ENCODE measurements around the gene SLC18A3. TPM values are rescaled to one million over a fixed set of nuclear protein-coding genes. Genes with fewer than 3 reads are reported as not detected.

The SLC18A3 gene
- total RNA-seq, 1 experiment from 2014 or later = not detected

GRCh38 chr10:49600781-49601400 lies 9.2 kb upstream of the SLC18A3 start:
- Histone ChIP-seq H3K4me1 (ENCODE audit: insufficient read depth, low read length) (peaks cover 4% of the 10 kb centered on the region; the same call in 1 of the 2 replicates), H3K27ac (ENCODE audit: low read length) (no peak overlapping the region), H3K36me3 (ENCODE audit: low read depth, low read length) (no peaks in the 10 kb centered on the region), H3K4me2 (ENCODE audit: low read length) (no peak overlapping the region), H3F3A (ENCODE audit: low read length, unreplicated experiment) (no peaks in the 10 kb centered on the region), H2AFZ (ENCODE audit: low read length) (no peak overlapping the region), H4K20me1 (ENCODE audit: low read length) (no peaks in the 10 kb centered on the region), H3K9ac (ENCODE audit: low read length) (no peak overlapping the region), H3K9me3 (ENCODE audit: low read length) (no peaks in the 10 kb centered on the region), H3K9me2 (replicated peaks; ENCODE audit: low read length) (no peaks in the 10 kb centered on the region), H3K27me3 (ENCODE audit: low read length) (peaks cover 12% of the 10 kb centered on the region; the same call in 1 of the 2 replicates), H3K79me2 (ENCODE audit: low read length) (no peaks in the 10 kb centered on the region), H3K4me3 (ENCODE audit: low read length) (no peak overlapping the region)
- ChIA-PET POLR2A (ENCODE audit: unreplicated experiment) (no interaction called here), CTCF (no interaction called here)
- DNase-seq = no peak
- no TSS peak for BruUV-seq (replicated peaks)
- no peak for ATAC-seq
- TF ChIP-seq EZH2phosphoT487 (IDR thresholded peaks at IDR 0.05; ENCODE audit: borderline replicate concordance, low read length) (no peak), EZH2 (IDR thresholded peaks at IDR 0.05; ENCODE audit: low read length, unreplicated experiment) (no peak), CTCF (conservative IDR thresholded peaks at IDR 0.05; ENCODE audit: low read depth, low read length) (no peak)
- intact Hi-C loops (cut with micrococcal nuclease) = no loop called here

DNA sequence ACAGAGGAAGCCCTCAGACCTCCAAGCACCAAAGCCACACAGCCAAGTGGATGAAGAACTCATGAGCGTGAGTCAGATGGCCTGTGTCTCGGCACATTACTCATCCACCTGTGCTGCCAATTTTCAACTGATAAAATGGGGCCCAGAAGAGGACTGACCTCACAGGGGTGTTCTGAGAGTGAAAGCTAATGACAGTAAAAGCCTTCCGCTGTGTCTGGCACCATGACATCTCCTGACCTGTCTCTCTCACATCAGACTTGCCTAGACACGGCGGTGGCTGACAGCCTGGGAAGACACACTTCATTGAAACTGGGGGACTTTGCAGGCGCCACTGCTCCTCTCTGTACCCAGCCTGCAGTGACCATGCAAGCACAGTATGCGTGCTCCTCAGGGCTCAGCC lies 8.3 kb upstream of the SLC18A3 start:
- no peak overlapping the region for H3K4me3 ChIP-seq (ENCODE audit: low read length)
- ATAC-seq (peak; percentile 79), DNase-seq (peak; percentile 87)
- POLR2A ChIA-PET (ENCODE audit: unreplicated experiment) = no interaction called here
- H3K27me3 ChIP-seq (ENCODE audit: low read length) = peaks cover 12% of the 10 kb centered on the region; the same call in 1 of the 2 replicates
- no TSS peak for BruUV-seq (replicated peaks)
- CTCF ChIA-PET = no interaction called here
- intact Hi-C loops (cut with micrococcal nuclease) = no loop called here
- no peaks in the 10 kb centered on the region for H3F3A ChIP-seq (ENCODE audit: low read length, unreplicated experiment)
- no peak overlapping the region for H2AFZ ChIP-seq (ENCODE audit: low read length)
- no peak overlapping the region for H3K9ac ChIP-seq (ENCODE audit: low read length)
- no peak overlapping the region for H3K27ac ChIP-seq (ENCODE audit: low read length)
- no peaks in the 10 kb centered on the region for H4K20me1 ChIP-seq (ENCODE audit: low read length)
- no peaks in the 10 kb centered on the region for H3K9me2 ChIP-seq (replicated peaks; ENCODE audit: low read length)
- H3K4me2 ChIP-seq (ENCODE audit: low read length) = no peak overlapping the region
- H3K36me3 ChIP-seq (ENCODE audit: low read depth, low read length) = no peaks in the 10 kb centered on the region
- no peaks in the 10 kb centered on the region for H3K79me2 ChIP-seq (ENCODE audit: low read length)
- H3K9me3 ChIP-seq (ENCODE audit: low read length) = no peaks in the 10 kb centered on the region
- TF ChIP-seq EZH2phosphoT487 (IDR thresholded peaks at IDR 0.05; ENCODE audit: borderline replicate concordance, low read length) (no peak), EZH2 (IDR thresholded peaks at IDR 0.05; ENCODE audit: low read length, unreplicated experiment) (no peak), CTCF (conservative IDR thresholded peaks at IDR 0.05; ENCODE audit: low read depth, low read length) (no peak)
- H3K4me1 ChIP-seq (ENCODE audit: insufficient read depth, low read length) = peaks cover 4% of the 10 kb centered on the region; the same call in 1 of the 2 replicates

GRCh38 chr10:49602380-49603023 lies 7.6 kb upstream of the SLC18A3 start:
- ATAC-seq = no peak
- intact Hi-C loops (cut with micrococcal nuclease) = no loop called here
- no TSS peak for BruUV-seq (replicated peaks)
- no peaks in the 10 kb centered on the region for H3K9me2 ChIP-seq (replicated peaks; ENCODE audit: low read length)
- H3K4me3 ChIP-seq (ENCODE audit: low read length) = no peak overlapping the region
- no peak overlapping the region for H3K9ac ChIP-seq (ENCODE audit: low read length)
- no peaks in the 10 kb centered on the region for H3K79me2 ChIP-seq (ENCODE audit: low read length)
- peaks cover 16% of the 10 kb centered on the region; the same call in 1 of the 2 replicates for H3K27me3 ChIP-seq (ENCODE audit: low read length)
- H2AFZ ChIP-seq (ENCODE audit: low read length) = no peak overlapping the region
- H3F3A ChIP-seq (ENCODE audit: low read length, unreplicated experiment) = no peaks in the 10 kb centered on the region
- no peaks in the 10 kb centered on the region for H3K36me3 ChIP-seq (ENCODE audit: low read depth, low read length)
- no peak for DNase-seq
- H3K4me1 ChIP-seq (ENCODE audit: insufficient read depth, low read length) = peaks cover 4% of the 10 kb centered on the region; the same call in 1 of the 2 replicates
- H3K27ac ChIP-seq (ENCODE audit: low read length) = no peak overlapping the region
- 0 out of 2 replicates have a peak, but pooled peaks cover 4% of the 10 kb centered on the region for H4K20me1 ChIP-seq (ENCODE audit: low read length)
- TF ChIP-seq EZH2 (IDR thresholded peaks at IDR 0.05; ENCODE audit: low read length, unreplicated experiment) = no peak
- TF ChIP-seq CTCF (conservative IDR thresholded peaks at IDR 0.05; ENCODE audit: low read depth, low read length) = no peak
- no peak for TF ChIP-seq EZH2phosphoT487 (IDR thresholded peaks at IDR 0.05; ENCODE audit: borderline replicate concordance, low read length)
- H3K4me2 ChIP-seq (ENCODE audit: low read length) = no peak overlapping the region
- POLR2A ChIA-PET (ENCODE audit: unreplicated experiment) = no interaction called here
- CTCF ChIA-PET = no interaction called here
- H3K9me3 ChIP-seq (ENCODE audit: low read length) = no peaks in the 10 kb centered on the region

Data from PC-3 (cell line).